ENCODE measurements around the gene P2RY2. TPM values are rescaled to one million over a fixed set of nuclear protein-coding genes. Genes with fewer than 3 reads are reported as not detected.

P2RY2 gene
- total and polyA plus RNA-seq, 9 of the 15 experiments (the other 6 are each of a cell fraction or from before 2014, with no cell fraction given), result not detected

DNA sequence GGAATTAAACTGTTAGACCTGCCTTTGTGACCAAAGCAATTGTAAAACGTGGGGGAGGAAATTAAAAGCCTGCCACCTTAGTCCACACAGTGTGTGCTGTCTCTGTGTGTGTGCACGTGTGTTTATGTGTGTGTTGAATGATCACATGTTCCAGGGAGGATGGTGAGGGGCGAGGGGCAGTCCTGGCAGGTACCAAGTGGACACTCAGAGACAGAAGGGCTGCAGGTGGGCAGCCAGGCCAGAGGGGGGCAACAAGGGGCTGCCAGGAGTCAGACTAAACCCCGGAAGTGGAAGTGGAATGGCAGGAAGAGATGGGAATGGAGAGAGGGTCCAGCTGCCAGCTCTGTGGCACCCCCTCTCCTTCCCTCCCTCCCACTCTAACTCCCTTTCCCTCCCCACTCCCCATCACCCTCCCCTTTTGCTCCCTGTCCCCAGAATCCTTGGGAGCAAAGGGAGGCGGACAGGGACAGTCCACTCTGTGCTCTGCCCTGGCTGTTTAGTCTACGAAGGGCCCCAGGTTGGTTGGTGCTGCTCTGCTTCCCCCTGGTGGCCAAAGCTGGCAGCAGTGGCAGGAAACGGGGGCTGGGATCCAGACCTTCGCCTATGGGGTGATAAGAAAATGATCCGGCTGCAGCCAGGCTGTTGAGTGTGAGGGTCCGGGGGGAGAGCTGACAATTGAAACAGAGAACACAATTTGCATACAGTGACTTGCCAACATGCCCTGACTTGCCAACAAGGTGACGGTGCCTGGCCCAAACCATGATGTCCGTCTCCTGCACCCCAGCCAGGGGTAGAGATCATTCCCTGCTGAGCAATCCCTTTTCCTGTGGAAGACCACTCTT is 24.4 kb downstream of the P2RY2 start (continued):
- TF ChIP-seq, protein P1, sequence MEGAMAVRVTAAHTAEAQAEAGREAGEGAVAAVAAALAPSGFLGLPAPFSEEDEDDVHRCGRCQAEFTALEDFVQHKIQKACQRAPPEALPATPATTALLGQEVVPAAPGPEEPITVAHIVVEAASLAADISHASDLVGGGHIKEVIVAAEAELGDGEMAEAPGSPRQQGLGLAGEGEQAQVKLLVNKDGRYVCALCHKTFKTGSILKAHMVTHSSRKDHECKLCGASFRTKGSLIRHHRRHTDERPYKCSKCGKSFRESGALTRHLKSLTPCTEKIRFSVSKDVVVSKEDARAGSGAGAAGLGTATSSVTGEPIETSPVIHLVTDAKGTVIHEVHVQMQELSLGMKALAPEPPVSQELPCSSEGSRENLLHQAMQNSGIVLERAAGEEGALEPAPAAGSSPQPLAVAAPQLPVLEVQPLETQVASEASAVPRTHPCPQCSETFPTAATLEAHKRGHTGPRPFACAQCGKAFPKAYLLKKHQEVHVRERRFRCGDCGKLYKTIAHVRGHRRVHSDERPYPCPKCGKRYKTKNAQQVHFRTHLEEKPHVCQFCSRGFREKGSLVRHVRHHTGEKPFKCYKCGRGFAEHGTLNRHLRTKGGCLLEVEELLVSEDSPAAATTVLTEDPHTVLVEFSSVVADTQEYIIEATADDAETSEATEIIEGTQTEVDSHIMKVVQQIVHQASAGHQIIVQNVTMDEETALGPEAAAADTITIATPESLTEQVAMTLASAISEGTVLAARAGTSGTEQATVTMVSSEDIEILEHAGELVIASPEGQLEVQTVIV (CRISPR knock-in tag; IDR thresholded peaks at IDR 0.05; ENCODE audit: borderline replicate concordance), result no peak
- TF ChIP-seq ZBTB2 (IDR thresholded peaks at IDR 0.05) (peak; percentile 31; the same call in 1 of the 2 replicates), HDAC8 (tag; IDR thresholded peaks at IDR 0.05) (no peak), MEF2A (IDR thresholded peaks at IDR 0.05; ENCODE audit: control insufficient read depth, low read depth, low read length) (no peak), SAFB2 (IDR thresholded peaks at IDR 0.05; ENCODE audit: borderline replicate concordance, low read depth, low read length, severe bottlenecking) (no peak), POLR2AphosphoS5 (IDR thresholded peaks at IDR 0.05; ENCODE audit: control insufficient read depth, insufficient read depth, low read depth, low read length) (no peak), JUNB (CRISPR knock-in tag; conservative IDR thresholded peaks at IDR 0.05) (no peak), NR3C1 (CRISPR knock-in tag; IDR thresholded peaks at IDR 0.05) (no peak), E2F1 (CRISPR knock-in tag; IDR thresholded peaks at IDR 0.05) (no peak), FOS (IDR thresholded peaks at IDR 0.05; ENCODE audit: extremely low read depth, insufficient read length) (no peak), CBFA2T2 (conservative IDR thresholded peaks at IDR 0.05) (no peak), BCOR (IDR thresholded peaks at IDR 0.05) (0 out of 2 replicates have a peak, but pooled peaks have one; percentile 38), ZC3H4 (CRISPR knock-in tag; IDR thresholded peaks at IDR 0.05; ENCODE audit: borderline replicate concordance) (no peak), IRF1 (CRISPR knock-in tag; IDR thresholded peaks at IDR 0.05; ENCODE audit: borderline replicate concordance) (no peak), HDAC2 (IDR thresholded peaks at IDR 0.05) (no peak), FUS (optimal IDR thresholded peaks at IDR 0.05; ENCODE audit: low read depth, low read length) (no peak)
- TF ChIP-seq, protein P2, sequence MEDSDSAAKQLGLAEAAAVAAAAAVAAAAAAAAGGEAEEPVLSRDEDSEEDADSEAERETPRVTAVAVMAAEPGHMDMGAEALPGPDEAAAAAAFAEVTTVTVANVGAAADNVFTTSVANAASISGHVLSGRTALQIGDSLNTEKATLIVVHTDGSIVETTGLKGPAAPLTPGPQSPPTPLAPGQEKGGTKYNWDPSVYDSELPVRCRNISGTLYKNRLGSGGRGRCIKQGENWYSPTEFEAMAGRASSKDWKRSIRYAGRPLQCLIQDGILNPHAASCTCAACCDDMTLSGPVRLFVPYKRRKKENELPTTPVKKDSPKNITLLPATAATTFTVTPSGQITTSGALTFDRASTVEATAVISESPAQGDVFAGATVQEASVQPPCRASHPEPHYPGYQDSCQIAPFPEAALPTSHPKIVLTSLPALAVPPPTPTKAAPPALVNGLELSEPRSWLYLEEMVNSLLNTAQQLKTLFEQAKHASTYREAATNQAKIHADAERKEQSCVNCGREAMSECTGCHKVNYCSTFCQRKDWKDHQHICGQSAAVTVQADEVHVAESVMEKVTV (CRISPR knock-in tag; IDR thresholded peaks at IDR 0.05), result peak; percentile 28; the same call in 1 of the 2 replicates
- TF ChIP-seq, protein P3, sequence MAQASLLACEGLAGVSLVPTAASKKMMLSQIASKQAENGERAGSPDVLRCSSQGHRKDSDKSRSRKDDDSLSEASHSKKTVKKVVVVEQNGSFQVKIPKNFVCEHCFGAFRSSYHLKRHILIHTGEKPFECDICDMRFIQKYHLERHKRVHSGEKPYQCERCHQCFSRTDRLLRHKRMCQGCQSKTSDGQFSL (CRISPR knock-in tag; IDR thresholded peaks at IDR 0.05), result no peak
- TF ChIP-seq, protein P3 (tag; IDR thresholded peaks at IDR 0.05), result no peak

Measured in K562 (cell line).